ENCODE data around the gene PRR4.

PRR4 gene

DNA sequence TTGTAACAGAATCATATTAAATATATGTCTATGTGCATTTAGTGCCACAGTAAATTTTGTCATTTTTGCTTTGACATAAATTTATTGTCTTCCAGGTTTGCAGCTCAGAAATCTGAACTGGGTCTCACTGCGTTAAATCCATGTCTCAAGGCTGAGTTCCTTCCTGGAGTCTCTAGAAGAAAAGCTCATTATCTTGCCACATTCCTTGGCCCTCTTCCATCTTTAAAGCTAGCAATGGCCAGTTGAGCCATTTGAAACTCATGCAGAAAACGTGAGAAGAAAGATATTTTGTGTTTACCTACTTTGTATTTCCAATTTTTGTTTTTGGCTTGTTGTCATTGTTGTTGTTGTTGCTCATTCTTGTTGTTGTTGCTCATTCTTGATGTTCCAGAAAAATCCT, 24.1 kb upstream of the PRR4 start:
- Histone ChIP-seq H3K27ac (no peak overlapping the region), H3K9me3 (peaks cover 0 to 3% (median 0%) of the 10 kb centered on the region in 3 donors), H3K27me3 (no peaks in the 10 kb centered on the region), H3K36me3 (peaks cover 13 to 21% (median 17%) of the 10 kb centered on the region in 3 donors), H3K4me3 (no peak overlapping the region), H3K4me1 (no peaks in the 10 kb centered on the region)
- no peak for DNase-seq
- intact Hi-C loops (cut with DNase I; ENCODE audit: low total_unique reads), result no loop called here
- TF ChIP-seq, protein P1, sequence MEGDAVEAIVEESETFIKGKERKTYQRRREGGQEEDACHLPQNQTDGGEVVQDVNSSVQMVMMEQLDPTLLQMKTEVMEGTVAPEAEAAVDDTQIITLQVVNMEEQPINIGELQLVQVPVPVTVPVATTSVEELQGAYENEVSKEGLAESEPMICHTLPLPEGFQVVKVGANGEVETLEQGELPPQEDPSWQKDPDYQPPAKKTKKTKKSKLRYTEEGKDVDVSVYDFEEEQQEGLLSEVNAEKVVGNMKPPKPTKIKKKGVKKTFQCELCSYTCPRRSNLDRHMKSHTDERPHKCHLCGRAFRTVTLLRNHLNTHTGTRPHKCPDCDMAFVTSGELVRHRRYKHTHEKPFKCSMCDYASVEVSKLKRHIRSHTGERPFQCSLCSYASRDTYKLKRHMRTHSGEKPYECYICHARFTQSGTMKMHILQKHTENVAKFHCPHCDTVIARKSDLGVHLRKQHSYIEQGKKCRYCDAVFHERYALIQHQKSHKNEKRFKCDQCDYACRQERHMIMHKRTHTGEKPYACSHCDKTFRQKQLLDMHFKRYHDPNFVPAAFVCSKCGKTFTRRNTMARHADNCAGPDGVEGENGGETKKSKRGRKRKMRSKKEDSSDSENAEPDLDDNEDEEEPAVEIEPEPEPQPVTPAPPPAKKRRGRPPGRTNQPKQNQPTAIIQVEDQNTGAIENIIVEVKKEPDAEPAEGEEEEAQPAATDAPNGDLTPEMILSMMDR (IDR thresholded peaks at IDR 0.05), result no peak

DNA sequence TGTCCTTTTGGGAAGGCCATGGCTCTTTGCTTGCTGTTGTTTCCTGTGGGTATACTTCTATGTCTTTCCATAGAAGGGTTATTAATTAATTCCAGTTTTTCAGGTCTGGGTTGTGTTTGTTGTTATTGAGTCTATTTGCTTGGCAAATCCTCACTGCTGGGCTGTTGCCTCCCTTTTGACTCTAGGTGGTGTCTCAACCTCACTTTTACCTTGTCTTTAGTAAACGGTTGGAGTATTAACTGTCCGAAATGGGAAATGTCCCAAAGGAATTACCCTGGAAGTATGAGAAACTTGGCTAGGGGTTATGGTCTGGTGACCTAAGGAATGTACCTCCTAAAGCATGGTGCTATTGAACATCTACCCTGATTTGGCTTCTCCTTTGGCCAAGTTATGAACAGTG, 18.1 kb upstream of the PRR4 start:
- TF ChIP-seq, protein P1 (IDR thresholded peaks at IDR 0.05), result no peak
- Histone ChIP-seq H3K36me3 (peaks cover 0 to under 1% (median 0%) of the 10 kb centered on the region in 3 donors), H3K9me3 (peaks cover 0 to 1% (median 0%) of the 10 kb centered on the region in 3 donors), H3K4me3 (no peak overlapping the region), H3K4me1 (no peaks in the 10 kb centered on the region), H3K27me3 (no peaks in the 10 kb centered on the region), H3K27ac (no peak overlapping the region)
- DNase-seq, result no peak
- intact Hi-C loops (cut with DNase I; ENCODE audit: low total_unique reads), result no loop called here

DNA sequence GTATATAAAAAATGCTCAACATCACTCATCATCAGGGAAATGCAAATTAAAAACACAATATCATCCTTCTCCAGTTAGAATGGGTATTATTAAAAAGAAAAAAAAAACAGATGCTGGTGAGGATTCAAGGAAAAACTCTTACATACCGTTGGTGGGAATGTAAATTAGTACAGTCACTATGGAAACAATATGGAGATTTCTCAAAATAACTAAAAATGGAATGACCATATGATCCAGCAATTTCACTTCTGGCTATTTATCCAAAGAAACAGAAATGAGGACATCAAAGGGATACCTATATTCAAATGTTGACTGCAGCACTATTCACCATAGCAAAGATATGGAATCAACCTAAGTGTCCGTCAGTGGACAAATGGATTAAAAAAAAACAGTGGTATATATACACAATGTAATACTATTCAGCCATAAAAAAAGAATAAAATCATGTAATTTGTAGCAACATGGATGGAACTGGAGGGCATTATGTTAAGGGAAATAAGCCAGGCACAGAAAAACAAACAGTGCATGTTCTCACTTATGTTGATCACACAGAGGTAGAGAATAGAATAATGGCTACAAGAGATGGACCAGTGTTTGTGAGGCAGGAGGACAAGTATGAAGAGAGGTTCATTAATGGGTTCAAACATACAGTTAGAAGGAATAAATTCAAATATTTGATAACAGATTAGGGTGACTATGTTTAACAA, 14.4 kb upstream of the PRR4 start:
- no peak overlapping the region for H3K4me3 ChIP-seq
- no peaks in the 10 kb centered on the region for H3K27me3 ChIP-seq
- TF ChIP-seq, protein P1 (IDR thresholded peaks at IDR 0.05), result no peak
- no peak overlapping the region for H3K27ac ChIP-seq
- H3K36me3 ChIP-seq, result peaks cover 4 to 9% (median 7%) of the 10 kb centered on the region in 3 donors
- H3K4me1 ChIP-seq, result no peaks in the 10 kb centered on the region
- intact Hi-C loops (cut with DNase I; ENCODE audit: low total_unique reads), result no loop called here
- DNase-seq, result no peak
- peaks cover 0 to 14% (median 5%) of the 10 kb centered on the region in 3 donors for H3K9me3 ChIP-seq

- H3K27me3 ChIP-seq, result no peaks in the 10 kb centered on the region
- DNase-seq, result no peak
- TF ChIP-seq, protein P1 (IDR thresholded peaks at IDR 0.05), result no peak
- intact Hi-C loops (cut with DNase I; ENCODE audit: low total_unique reads), result no loop called here
- peaks cover 11 to 17% (median 16%) of the 10 kb centered on the region in 3 donors for H3K36me3 ChIP-seq
- H3K27ac ChIP-seq, result no peak overlapping the region
- peaks cover 0 to 14% (median 14%) of the 10 kb centered on the region in 3 donors for H3K9me3 ChIP-seq
- H3K4me3 ChIP-seq, result no peak overlapping the region
- no peaks in the 10 kb centered on the region for H3K4me1 ChIP-seq
These were observed 12.1 kb upstream of the PRR4 start for GRCh38 chr12:10861366-10861765.

- Histone ChIP-seq H3K9me3 (peaks cover 0 to 24% (median 0%) of the 10 kb centered on the region in 3 donors), H3K4me3 (no peak overlapping the region), H3K27ac (no peak overlapping the region), H3K4me1 (peaks cover 0 to 9% (median 0%) of the 10 kb centered on the region in 4 donors), H3K27me3 (no peaks in the 10 kb centered on the region), H3K36me3 (peaks cover 11 to 22% (median 17%) of the 10 kb centered on the region in 3 donors)
- TF ChIP-seq, protein P1 (IDR thresholded peaks at IDR 0.05), result no peak
- intact Hi-C loops (cut with DNase I; ENCODE audit: low total_unique reads), result no loop called here
- DNase-seq, result no peak
These were observed 6.5 kb upstream of the PRR4 start for GRCh38 chr12:10855807-10856206.

Measured in tibial artery (tissue), 4 donors.